GM19395 (cell line): Measurements from ENCODE around the gene PRLR.

ENCODE experiments used
- ATAC-seq: cut with Tn5 transposase; IDR thresholded peaks from one replicate; pipeline ENCODE4 v1.9.1; 2021; ENCODE audit warnings: mild to moderate bottlenecking, moderate library complexity; ENCODE audit not compliant: unreplicated experiment

PRLR gene

GRCh38 chr5:35236770-35237169, 6.5 kb upstream of the PRLR start:
- no peak for ATAC-seq

GRCh38 chr5:35233601-35234000, 3.3 kb upstream of the PRLR start:
- ATAC-seq = no peak

GRCh38 chr5:35233121-35233520, 2.8 kb upstream of the PRLR start:
- no peak for ATAC-seq

GRCh38 chr5:35232124-35232523, 1.8 kb upstream of the PRLR start:
- ATAC-seq = no peak

- peak; percentile 67 for ATAC-seq
Measured at GRCh38 chr5:35229076-35230037, 930 bp downstream of the PRLR start.

- ATAC-seq = no peak
Measured at GRCh38 chr5:35228310-35228709, 2.0 kb downstream of the PRLR start.

GRCh38 chr5:35227720-35228119, 2.6 kb downstream of the PRLR start:
- ATAC-seq = no peak

- no peak for ATAC-seq
Measured at GRCh38 chr5:35223787-35224395, 6.4 kb downstream of the PRLR start.

- ATAC-seq = no peak
Measured at GRCh38 chr5:35220967-35221366, 9.3 kb downstream of the PRLR start.

- ATAC-seq = no peak
Measured at GRCh38 chr5:35218981-35219380, 11.3 kb downstream of the PRLR start.

- ATAC-seq = no peak
Measured at GRCh38 chr5:35214051-35214450, 16.2 kb downstream of the PRLR start.

GRCh38 chr5:35213608-35214007, 16.7 kb downstream of the PRLR start:
- ATAC-seq = no peak

- ATAC-seq = peak; percentile 88
Measured at GRCh38 chr5:35212122-35212982, 17.9 kb downstream of the PRLR start.

- no peak for ATAC-seq
Measured at GRCh38 chr5:35209862-35210261, 20.4 kb downstream of the PRLR start.

GRCh38 chr5:35205606-35206005, 24.7 kb downstream of the PRLR start:
- no peak for ATAC-seq

- ATAC-seq = no peak
Measured at GRCh38 chr5:35205186-35205585, 25.1 kb downstream of the PRLR start.

- ATAC-seq = no peak
Measured at GRCh38 chr5:35203403-35203802, 26.9 kb downstream of the PRLR start.

GRCh38 chr5:35202319-35203111, 27.8 kb downstream of the PRLR start:
- peak; percentile 86 for ATAC-seq

- ATAC-seq = no peak
Measured at GRCh38 chr5:35201291-35201690, 29.0 kb downstream of the PRLR start.

GRCh38 chr5:35199886-35200285, 30.4 kb downstream of the PRLR start:
- no peak for ATAC-seq
